KMS-11 (cell line): ENCODE data around the gene GLRA1.

Source experiments
- H2AFZ ChIP-seq: fragments of 200-600 bp; sonication (generic); 2 replicates; pipeline ENCODE4 v1.6.1; 2016; ENCODE audit warnings: antibody characterized with exemption, mixed run types, low read depth
- H3K27ac ChIP-seq: fragments of 200-600 bp; sonication (generic); 2 replicates; pipeline ENCODE4 v1.6.1; 2016; ENCODE audit warnings: mild to moderate bottlenecking, mixed run types
- H3K27me3 ChIP-seq: fragments of 200-600 bp; sonication (generic); 2 replicates; pipeline ENCODE4 v1.6.1; 2017; ENCODE audit warnings: mild to moderate bottlenecking, low read depth, mixed run types, moderate library complexity; ENCODE audit not compliant: insufficient read depth
- H3K36me3 ChIP-seq: fragments of 200-600 bp; sonication (generic); 2 replicates; pipeline ENCODE4 v1.6.1; 2017; ENCODE audit warnings: mild to moderate bottlenecking, mixed run types; ENCODE audit not compliant: insufficient read depth
- H3K4me1 ChIP-seq: fragments of 200-600 bp; sonication (generic); 2 replicates; pipeline ENCODE4 v1.6.1; 2016; ENCODE audit warnings: mild to moderate bottlenecking, low read depth, mixed run types; ENCODE audit not compliant: poor library complexity, severe bottlenecking
- H3K4me2 ChIP-seq: fragments of 200-600 bp; sonication (generic); 2 replicates; pipeline ENCODE4 v1.7.0; 2016; ENCODE audit warnings: mild to moderate bottlenecking, mixed run types
- H3K4me3 ChIP-seq: fragments of 200-600 bp; sonication (generic); IDR thresholded peaks from 2 replicates; pipeline ENCODE4 v1.6.1; 2017; ENCODE audit warnings: low read depth, low read length, mixed read lengths; ENCODE audit not compliant: insufficient read depth
- H3K79me2 ChIP-seq: fragments of 200-600 bp; sonication (generic); 2 replicates; pipeline ENCODE4 v1.6.1; 2016; ENCODE audit warnings: low read depth, mixed run types; ENCODE audit not compliant: insufficient read depth
- H3K9ac ChIP-seq: fragments of 200-600 bp; sonication (generic); 2 replicates; pipeline ENCODE4 v1.6.1; 2016; ENCODE audit warnings: mild to moderate bottlenecking, mixed run types
- H4K20me1 ChIP-seq: fragments of 200-600 bp; sonication (generic); 2 replicates; pipeline ENCODE4 v1.6.1; 2016; ENCODE audit warnings: mild to moderate bottlenecking, mixed run types; ENCODE audit not compliant: insufficient read depth
- TF ChIP-seq, protein P1 (sequence below): fragments of 200-600 bp; sonication (generic); conservative IDR thresholded peaks from 2 replicates; pipeline ENCODE4 v1.6.1; 2017; ENCODE audit warnings: low read depth, mild to moderate bottlenecking, antibody characterized with exemption, low read length, moderate library complexity, mixed read lengths

The GLRA1 gene

DNA sequence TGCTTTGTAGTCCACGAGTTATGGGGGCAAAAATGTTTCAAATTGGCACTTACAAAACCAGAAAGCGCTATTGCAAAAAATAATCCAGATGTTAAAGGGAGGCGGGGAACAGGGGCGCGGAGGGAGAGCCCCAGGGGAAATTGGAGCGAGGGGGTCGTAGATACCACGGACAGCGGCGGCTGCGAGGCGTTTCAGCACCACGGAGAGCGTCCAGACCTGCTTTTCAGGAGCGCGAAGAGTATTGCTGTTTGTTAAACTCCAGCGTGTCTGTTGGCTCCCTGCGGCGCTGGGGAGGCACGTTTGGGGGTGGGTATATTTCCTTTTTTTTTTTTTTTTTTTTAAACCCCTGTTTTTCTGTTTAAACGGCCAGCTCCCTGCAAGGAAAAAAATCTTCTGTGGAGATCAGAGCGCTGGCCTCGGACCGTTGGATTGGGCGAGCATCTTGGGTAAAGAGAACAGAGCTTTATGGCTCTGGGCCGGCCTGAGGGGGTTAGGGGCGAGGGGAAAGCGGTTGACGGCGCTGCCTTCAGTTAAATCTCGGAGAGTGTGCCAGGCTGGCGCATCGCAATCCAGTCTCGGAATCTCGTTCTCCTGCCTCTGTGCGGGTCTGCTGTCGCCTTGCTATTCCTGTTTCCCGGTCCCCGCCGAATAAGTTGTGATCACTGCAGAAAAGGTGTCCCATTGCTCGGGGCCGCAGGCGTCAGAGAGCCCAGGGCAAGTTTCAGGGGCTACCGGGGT lies at the start of gene GLRA1:
Gene GLRA1 (minus strand): TSS at position 288 of the 738 bp plus-strand sequence. CDS start 302 bp downstream, outside the sequence.
- Histone ChIP-seq H4K20me1 (no peaks in the 10 kb centered on the region), H2AFZ (no peak within 1 kb of the TSS), H3K27me3 (no peaks in the 10 kb centered on the region), H3K4me3 (no peak within 1 kb of the TSS), H3K36me3 (no peaks in the 10 kb centered on the region), H3K79me2 (no peaks in the 10 kb centered on the region), H3K27ac (no peak within 1 kb of the TSS), H3K4me2 (no peak within 1 kb of the TSS), H3K4me1 (no peaks in the 10 kb centered on the region), H3K9ac (no peak within 1 kb of the TSS)
- TF ChIP-seq, protein P1, sequence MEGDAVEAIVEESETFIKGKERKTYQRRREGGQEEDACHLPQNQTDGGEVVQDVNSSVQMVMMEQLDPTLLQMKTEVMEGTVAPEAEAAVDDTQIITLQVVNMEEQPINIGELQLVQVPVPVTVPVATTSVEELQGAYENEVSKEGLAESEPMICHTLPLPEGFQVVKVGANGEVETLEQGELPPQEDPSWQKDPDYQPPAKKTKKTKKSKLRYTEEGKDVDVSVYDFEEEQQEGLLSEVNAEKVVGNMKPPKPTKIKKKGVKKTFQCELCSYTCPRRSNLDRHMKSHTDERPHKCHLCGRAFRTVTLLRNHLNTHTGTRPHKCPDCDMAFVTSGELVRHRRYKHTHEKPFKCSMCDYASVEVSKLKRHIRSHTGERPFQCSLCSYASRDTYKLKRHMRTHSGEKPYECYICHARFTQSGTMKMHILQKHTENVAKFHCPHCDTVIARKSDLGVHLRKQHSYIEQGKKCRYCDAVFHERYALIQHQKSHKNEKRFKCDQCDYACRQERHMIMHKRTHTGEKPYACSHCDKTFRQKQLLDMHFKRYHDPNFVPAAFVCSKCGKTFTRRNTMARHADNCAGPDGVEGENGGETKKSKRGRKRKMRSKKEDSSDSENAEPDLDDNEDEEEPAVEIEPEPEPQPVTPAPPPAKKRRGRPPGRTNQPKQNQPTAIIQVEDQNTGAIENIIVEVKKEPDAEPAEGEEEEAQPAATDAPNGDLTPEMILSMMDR = no peak

DNA sequence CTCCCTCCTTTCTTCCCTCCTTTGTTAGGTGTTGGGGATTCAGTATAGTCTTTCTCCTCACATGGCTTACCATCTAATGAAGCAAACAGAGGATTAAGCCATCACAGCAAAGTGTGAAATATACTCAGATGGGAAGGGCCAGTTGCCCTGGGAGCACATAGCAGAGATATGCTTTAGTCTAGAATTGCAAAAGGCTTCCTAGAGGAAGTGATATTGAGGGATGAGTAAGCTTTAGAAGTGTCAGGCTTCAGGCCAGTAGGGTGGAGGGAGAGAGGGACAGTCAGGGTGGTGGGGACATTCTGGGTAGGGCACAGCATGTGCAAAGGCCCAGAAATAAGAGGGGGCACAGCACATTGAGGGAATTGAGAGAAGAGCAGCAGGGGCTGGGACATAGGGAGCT lies 46.2 kb upstream of the GLRA1 start:
- H3K27me3 ChIP-seq = no peaks in the 10 kb centered on the region
- TF ChIP-seq, protein P1 = no peak
- no peaks in the 10 kb centered on the region for H3K4me1 ChIP-seq
- H3K9ac ChIP-seq = no peak overlapping the region
- no peaks in the 10 kb centered on the region for H3K79me2 ChIP-seq
- no peak overlapping the region for H3K4me3 ChIP-seq
- no peaks in the 10 kb centered on the region for H4K20me1 ChIP-seq
- H3K36me3 ChIP-seq = no peaks in the 10 kb centered on the region
- no peak overlapping the region for H3K27ac ChIP-seq
- no peak overlapping the region for H3K4me2 ChIP-seq
- no peak overlapping the region for H2AFZ ChIP-seq

DNA sequence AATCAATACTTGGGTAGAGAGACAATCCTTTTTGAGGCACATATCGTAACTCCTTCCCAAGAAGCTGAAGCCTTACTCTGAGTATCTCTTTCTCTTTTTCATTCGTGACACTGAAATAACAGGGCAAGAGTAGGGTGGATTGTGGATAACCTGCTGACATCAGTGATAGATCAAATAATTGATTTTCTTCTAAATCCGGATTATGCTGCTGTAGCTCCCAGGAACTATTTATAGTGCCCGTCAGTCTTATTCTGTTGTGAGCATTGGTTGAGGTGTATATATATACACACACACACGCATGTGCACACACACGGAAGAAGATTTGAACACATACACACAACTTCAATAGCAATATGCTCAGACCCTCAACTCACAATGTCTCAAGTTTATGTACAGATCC lies 43.2 kb upstream of the GLRA1 start:
- H3K4me1 ChIP-seq = no peaks in the 10 kb centered on the region
- H3K27ac ChIP-seq = no peak overlapping the region
- H3K4me2 ChIP-seq = no peak overlapping the region
- no peak overlapping the region for H3K4me3 ChIP-seq
- H3K9ac ChIP-seq = no peak overlapping the region
- H2AFZ ChIP-seq = no peak overlapping the region
- TF ChIP-seq, protein P1 = no peak
- no peaks in the 10 kb centered on the region for H3K79me2 ChIP-seq
- H3K36me3 ChIP-seq = no peaks in the 10 kb centered on the region
- no peaks in the 10 kb centered on the region for H4K20me1 ChIP-seq
- H3K27me3 ChIP-seq = no peaks in the 10 kb centered on the region

DNA sequence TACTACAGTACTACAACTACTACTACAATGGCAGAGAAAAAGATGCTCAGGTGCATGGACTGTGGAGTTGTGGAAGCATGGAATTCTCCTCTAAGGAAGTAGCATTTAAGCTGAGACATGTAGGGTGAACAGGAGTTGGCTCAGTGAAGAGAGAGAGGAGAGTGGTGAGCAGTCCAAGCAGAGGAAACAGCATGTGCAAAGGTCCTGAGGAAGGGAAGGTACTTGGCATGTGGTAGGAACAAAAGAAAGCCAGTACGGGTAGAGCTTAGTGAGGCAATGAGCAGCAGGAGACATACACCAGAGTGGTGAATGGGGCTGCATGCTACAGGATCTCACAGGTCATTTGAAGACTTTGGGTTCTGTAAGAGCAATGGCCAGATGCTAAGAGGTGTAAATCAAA lies 41.4 kb upstream of the GLRA1 start:
- Histone ChIP-seq H3K27ac (no peak overlapping the region), H2AFZ (no peak overlapping the region), H3K9ac (no peak overlapping the region), H3K36me3 (no peaks in the 10 kb centered on the region), H3K4me2 (no peak overlapping the region), H3K4me3 (no peak overlapping the region), H3K27me3 (no peaks in the 10 kb centered on the region), H4K20me1 (no peaks in the 10 kb centered on the region), H3K79me2 (no peaks in the 10 kb centered on the region), H3K4me1 (no peaks in the 10 kb centered on the region)
- TF ChIP-seq, protein P1 = no peak
